ENCODE measurements around the gene PARD3. TPM values are rescaled to one million over a fixed set of nuclear protein-coding genes. Genes with fewer than 3 reads are reported as not detected.

The PARD3 gene
- polyA plus RNA-seq, 3 donors: 0.51 TPM; not detected in 2

DNA sequence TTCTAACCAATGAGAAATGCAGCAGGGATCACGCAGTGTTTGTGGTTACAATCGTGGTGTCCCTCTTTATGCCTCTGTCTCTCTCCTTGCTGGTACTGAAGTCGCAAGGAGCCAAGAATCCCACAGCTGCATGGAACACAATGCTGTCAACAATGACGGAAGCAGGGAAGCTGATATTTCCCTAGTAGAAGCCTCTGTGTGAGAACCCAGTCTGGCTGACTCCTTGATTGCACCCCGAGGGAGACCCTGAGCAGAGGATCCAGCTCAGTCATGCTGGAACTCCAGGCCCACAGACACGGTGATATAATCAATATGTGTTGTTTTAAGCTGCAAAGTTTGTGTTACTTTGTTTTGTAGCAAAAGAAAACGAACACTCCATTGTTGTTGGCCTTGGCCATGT is 677.9 kb downstream of the PARD3 start:
- intact Hi-C loops (cut with micrococcal nuclease): no loop called here
- Histone ChIP-seq H3K79me2 (ENCODE audit: insufficient read depth, low read length) (no peaks in the 10 kb centered on the region), H3K36me3 (replicated peaks in 1 of 2; ENCODE audit: control insufficient read depth in 1 of 2, insufficient read depth in 2 of 2, low read length in 2 of 2) (no peaks in the 10 kb centered on the region), H3K27ac (ENCODE audit: low read depth in 1 of 2, low read length in 2 of 2) (no peak overlapping the region), H2AFZ (ENCODE audit: insufficient read depth, low read depth, low read length, poor library complexity, severe bottlenecking) (no peak overlapping the region), H3K9me3 (replicated peaks in 1 of 2; ENCODE audit: control insufficient read depth in 1 of 2, insufficient read depth in 1 of 2, low read length in 2 of 2) (no peaks in the 10 kb centered on the region), H3K4me3 (replicated peaks in 1 of 3; ENCODE audit: low read depth in 2 of 3, low read length in 3 of 3) (no peak overlapping the region), H3K27me3 (ENCODE audit: control insufficient read depth in 2 of 2, insufficient read depth in 2 of 2, low read length in 2 of 2) (no peaks in the 10 kb centered on the region), H3K9ac (ENCODE audit: insufficient read depth, low read length, poor library complexity, severe bottlenecking) (no peak overlapping the region), H3K4me1 (ENCODE audit: control insufficient read depth in 1 of 2, insufficient read depth in 2 of 2, low read length in 2 of 2) (no peaks in the 10 kb centered on the region), H4K20me1 (ENCODE audit: insufficient read depth, low read length) (no peaks in the 10 kb centered on the region), H3K4me2 (replicated peaks; ENCODE audit: extremely low read depth, low read length, poor library complexity, severe bottlenecking) (no peak overlapping the region)
- 95% methylated on average over 7 of the region's 7 CpGs for WGBS (ENCODE audit: insufficient coverage)
- H3K4me3 Mint-ChIP-seq: no peak overlapping the region
- H3K27ac Mint-ChIP-seq: no peak overlapping the region
- H3K27me3 Mint-ChIP-seq (ENCODE audit: low read depth in 3 of 3): no peaks in the 10 kb centered on the region
- TF ChIP-seq, protein P1, sequence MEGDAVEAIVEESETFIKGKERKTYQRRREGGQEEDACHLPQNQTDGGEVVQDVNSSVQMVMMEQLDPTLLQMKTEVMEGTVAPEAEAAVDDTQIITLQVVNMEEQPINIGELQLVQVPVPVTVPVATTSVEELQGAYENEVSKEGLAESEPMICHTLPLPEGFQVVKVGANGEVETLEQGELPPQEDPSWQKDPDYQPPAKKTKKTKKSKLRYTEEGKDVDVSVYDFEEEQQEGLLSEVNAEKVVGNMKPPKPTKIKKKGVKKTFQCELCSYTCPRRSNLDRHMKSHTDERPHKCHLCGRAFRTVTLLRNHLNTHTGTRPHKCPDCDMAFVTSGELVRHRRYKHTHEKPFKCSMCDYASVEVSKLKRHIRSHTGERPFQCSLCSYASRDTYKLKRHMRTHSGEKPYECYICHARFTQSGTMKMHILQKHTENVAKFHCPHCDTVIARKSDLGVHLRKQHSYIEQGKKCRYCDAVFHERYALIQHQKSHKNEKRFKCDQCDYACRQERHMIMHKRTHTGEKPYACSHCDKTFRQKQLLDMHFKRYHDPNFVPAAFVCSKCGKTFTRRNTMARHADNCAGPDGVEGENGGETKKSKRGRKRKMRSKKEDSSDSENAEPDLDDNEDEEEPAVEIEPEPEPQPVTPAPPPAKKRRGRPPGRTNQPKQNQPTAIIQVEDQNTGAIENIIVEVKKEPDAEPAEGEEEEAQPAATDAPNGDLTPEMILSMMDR (IDR thresholded peaks at IDR 0.05): no peak
- H3K9me3 Mint-ChIP-seq: peaks cover 0 to 5% (median 3%) of the 10 kb centered on the region in 7 donors
- no peak for DNase-seq
- no peaks in the 10 kb centered on the region for H3K4me1 Mint-ChIP-seq
- H3K36me3 Mint-ChIP-seq: no peaks in the 10 kb centered on the region

DNA sequence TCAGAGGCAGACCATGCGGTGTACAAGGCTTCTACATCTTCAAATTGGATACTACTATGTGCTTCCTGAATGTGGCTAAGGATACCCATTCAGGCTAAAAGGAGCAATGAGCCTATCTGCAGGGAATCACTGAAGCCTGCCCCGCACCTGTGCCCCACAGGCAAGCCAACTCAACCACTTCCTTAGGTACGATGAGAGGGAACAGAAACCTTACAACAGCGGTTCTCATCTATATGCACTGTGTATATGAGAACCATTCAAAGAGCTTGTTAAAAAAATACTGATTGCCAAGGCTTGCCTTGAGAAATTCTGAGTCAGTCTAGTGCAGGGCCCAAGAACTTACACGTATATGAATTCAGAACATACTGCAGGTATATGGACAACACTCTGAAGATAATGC is 679.6 kb downstream of the PARD3 start:
- Mint-ChIP-seq H3K4me1 (no peaks in the 10 kb centered on the region), H3K4me3 (no peak overlapping the region)

More for the DNA sequence above, 679.6 kb downstream of the PARD3 start:
- Histone ChIP-seq H3K4me1 (ENCODE audit: control insufficient read depth in 1 of 2, insufficient read depth in 2 of 2, low read length in 2 of 2) (no peaks in the 10 kb centered on the region), H3K27me3 (ENCODE audit: control insufficient read depth in 2 of 2, insufficient read depth in 2 of 2, low read length in 2 of 2) (no peaks in the 10 kb centered on the region), H3K79me2 (ENCODE audit: insufficient read depth, low read length) (no peaks in the 10 kb centered on the region), H3K36me3 (replicated peaks in 1 of 2; ENCODE audit: control insufficient read depth in 1 of 2, insufficient read depth in 2 of 2, low read length in 2 of 2) (no peaks in the 10 kb centered on the region), H2AFZ (ENCODE audit: insufficient read depth, low read depth, low read length, poor library complexity, severe bottlenecking) (no peak overlapping the region), H3K9ac (ENCODE audit: insufficient read depth, low read length, poor library complexity, severe bottlenecking) (no peak overlapping the region), H4K20me1 (ENCODE audit: insufficient read depth, low read length) (no peaks in the 10 kb centered on the region), H3K9me3 (replicated peaks in 1 of 2; ENCODE audit: control insufficient read depth in 1 of 2, insufficient read depth in 1 of 2, low read length in 2 of 2) (no peaks in the 10 kb centered on the region), H3K4me2 (replicated peaks; ENCODE audit: extremely low read depth, low read length, poor library complexity, severe bottlenecking) (no peak overlapping the region), H3K4me3 (replicated peaks in 1 of 3; ENCODE audit: low read depth in 2 of 3, low read length in 3 of 3) (no peak overlapping the region), H3K27ac (ENCODE audit: low read depth in 1 of 2, low read length in 2 of 2) (no peak overlapping the region)
- Mint-ChIP-seq H3K27ac (no peak overlapping the region), H3K27me3 (ENCODE audit: low read depth in 3 of 3) (no peaks in the 10 kb centered on the region), H3K36me3 (no peaks in the 10 kb centered on the region), H3K9me3 (peaks cover 0 to 5% (median 3%) of the 10 kb centered on the region in 7 donors)
- WGBS (ENCODE audit: insufficient coverage): 100% methylated on average over 2 of the region's 5 CpGs
- TF ChIP-seq, protein P1 (IDR thresholded peaks at IDR 0.05): no peak
- DNase-seq: no peak
- intact Hi-C loops (cut with micrococcal nuclease): no loop called here

All from CD14-positive monocyte (primary cell).